Measurements from ENCODE around the gene CCDC149. TPM values are rescaled to one million over a fixed set of nuclear protein-coding genes. Genes with fewer than 3 reads are reported as not detected.

The CCDC149 gene
- total RNA-seq, 4 donors from 2014 or later, result 6.5 to 17.4 (median 12.3) TPM

DNA sequence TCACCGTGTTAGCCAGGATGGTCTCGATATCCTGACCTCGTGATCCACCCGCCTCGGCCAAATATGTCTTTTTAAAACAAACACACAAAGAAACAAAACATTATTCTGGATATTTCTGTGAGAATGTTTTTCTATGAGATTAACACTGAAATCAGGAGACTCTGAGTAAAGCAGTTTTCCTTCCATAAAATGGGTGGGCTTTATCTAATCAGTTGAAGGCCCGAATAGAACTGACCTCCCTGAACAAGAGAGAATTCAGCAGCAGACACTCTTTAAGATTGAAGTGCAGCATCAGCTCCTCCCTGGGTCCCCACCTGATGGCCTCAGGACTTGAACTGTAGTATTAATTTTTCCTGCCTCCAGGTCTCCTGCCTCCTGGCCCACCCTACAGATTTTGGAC is 139.9 kb downstream of the CCDC149 start:
- Histone ChIP-seq H3K4me1 (peaks cover 7% of the 10 kb centered on the region), H3K9me3 (no peaks in the 10 kb centered on the region), H3K4me3 (no peak overlapping the region), H3K27ac (no peak overlapping the region), H3K36me3 (no peaks in the 10 kb centered on the region), H3K27me3 (no peaks in the 10 kb centered on the region)
- WGBS, result 98% methylated on average over 6 of the region's 6 CpGs
- DNase-seq (ENCODE audit: low spot score in 2 of 2), result no peak
- TF ChIP-seq, protein P1, sequence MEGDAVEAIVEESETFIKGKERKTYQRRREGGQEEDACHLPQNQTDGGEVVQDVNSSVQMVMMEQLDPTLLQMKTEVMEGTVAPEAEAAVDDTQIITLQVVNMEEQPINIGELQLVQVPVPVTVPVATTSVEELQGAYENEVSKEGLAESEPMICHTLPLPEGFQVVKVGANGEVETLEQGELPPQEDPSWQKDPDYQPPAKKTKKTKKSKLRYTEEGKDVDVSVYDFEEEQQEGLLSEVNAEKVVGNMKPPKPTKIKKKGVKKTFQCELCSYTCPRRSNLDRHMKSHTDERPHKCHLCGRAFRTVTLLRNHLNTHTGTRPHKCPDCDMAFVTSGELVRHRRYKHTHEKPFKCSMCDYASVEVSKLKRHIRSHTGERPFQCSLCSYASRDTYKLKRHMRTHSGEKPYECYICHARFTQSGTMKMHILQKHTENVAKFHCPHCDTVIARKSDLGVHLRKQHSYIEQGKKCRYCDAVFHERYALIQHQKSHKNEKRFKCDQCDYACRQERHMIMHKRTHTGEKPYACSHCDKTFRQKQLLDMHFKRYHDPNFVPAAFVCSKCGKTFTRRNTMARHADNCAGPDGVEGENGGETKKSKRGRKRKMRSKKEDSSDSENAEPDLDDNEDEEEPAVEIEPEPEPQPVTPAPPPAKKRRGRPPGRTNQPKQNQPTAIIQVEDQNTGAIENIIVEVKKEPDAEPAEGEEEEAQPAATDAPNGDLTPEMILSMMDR (IDR thresholded peaks at IDR 0.05), result no peak
- no peak for TF ChIP-seq POLR2A (IDR thresholded peaks at IDR 0.05)
- TF ChIP-seq POLR2AphosphoS5 (IDR thresholded peaks at IDR 0.05), result no peak
- TF ChIP-seq EP300 (IDR thresholded peaks at IDR 0.05), result no peak

DNA sequence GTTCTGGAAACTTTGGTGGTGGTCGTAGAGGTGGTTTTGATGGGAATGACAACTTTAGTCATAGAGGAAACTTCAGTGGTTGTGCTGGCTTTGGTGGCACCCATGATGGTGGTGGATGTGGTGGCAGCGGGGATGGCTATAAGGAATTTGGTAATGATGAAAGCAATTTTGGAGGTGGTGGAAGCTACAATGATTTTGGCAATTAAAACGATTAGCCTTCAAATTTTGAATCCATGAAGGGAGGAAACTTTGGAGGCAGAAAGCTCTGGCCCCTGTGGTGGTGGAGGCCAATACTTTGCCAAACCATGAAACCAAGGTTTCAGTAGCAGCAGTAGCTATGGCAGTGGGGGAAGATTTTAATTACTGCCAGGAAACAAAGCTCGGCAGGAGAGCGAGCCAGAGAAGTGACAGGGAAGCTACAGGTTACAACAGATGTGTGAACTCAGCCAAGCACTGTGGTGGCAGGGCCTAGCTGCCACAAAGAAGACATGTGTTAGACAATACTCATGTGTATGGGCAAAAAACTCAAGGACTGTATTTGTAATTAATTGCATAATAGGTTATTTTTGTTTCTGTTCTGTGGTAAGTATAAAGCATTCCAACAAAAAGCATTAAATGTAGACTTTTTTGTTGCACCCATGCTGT is 140.7 kb downstream of the CCDC149 start:
- no peak for TF ChIP-seq POLR2A (IDR thresholded peaks at IDR 0.05)
- no peak for TF ChIP-seq POLR2AphosphoS5 (IDR thresholded peaks at IDR 0.05)
- H3K27ac ChIP-seq, result no peak overlapping the region
- no peaks in the 10 kb centered on the region for H3K9me3 ChIP-seq
- H3K27me3 ChIP-seq, result no peaks in the 10 kb centered on the region
- WGBS, result 69% methylated on average over 5 of the region's 5 CpGs
- no peak for DNase-seq (ENCODE audit: low spot score in 2 of 2)
- no peaks in the 10 kb centered on the region for H3K36me3 ChIP-seq
- H3K4me1 ChIP-seq, result peaks cover 4% of the 10 kb centered on the region
- no peak overlapping the region for H3K4me3 ChIP-seq

DNA sequence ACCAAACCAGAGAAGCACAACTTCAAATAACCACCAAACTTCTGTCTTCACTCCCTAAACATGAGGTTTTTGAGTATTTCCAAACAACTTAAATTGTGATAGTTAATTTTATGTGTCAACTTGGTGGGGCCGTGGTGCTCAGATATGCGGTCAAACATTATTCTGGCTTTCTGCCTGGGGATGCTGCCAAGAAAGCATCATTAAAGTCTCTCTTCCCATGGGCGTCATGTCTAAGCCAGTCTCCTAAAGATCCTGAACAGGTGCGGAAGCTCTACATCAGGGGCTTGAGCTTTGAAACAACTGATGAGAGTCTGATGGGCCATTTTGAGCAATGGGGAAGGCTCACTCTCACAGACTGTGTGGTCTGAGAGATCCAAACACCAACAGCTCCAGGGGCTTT is 141.6 kb downstream of the CCDC149 start:
- TF ChIP-seq EP300 (IDR thresholded peaks at IDR 0.05) (no peak), POLR2AphosphoS5 (IDR thresholded peaks at IDR 0.05) (no peak), POLR2A (IDR thresholded peaks at IDR 0.05) (no peak)
- TF ChIP-seq, protein P1 (IDR thresholded peaks at IDR 0.05), result no peak
- Histone ChIP-seq H3K4me3 (no peak overlapping the region), H3K9me3 (no peaks in the 10 kb centered on the region), H3K27me3 (no peaks in the 10 kb centered on the region), H3K27ac (no peak overlapping the region), H3K4me1 (peaks cover 4% of the 10 kb centered on the region), H3K36me3 (no peaks in the 10 kb centered on the region)
- WGBS, result 60% methylated on average over 4 of the region's 4 CpGs
- no peak for DNase-seq (ENCODE audit: low spot score in 2 of 2)

DNA sequence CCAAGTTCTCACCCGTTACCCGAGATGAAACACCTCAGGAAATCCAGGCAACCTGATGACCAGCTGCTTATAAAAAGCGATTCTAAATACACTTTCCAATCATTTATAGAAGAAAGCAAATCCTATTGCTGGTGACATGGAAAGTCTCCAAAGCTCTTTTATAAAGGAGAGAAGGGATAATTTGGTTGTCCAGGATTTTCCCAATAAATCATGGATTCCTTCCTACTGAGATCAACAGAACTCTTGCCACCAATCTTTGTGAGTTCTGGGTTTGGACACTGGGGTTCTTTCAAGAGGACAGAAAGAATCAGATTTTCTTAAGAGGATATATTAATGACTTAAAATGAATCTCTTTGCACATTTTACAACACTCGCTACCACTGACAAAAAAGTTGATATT is 142.2 kb downstream of the CCDC149 start:
- Histone ChIP-seq H3K27ac (no peak overlapping the region), H3K36me3 (no peaks in the 10 kb centered on the region), H3K4me1 (peaks cover 4% of the 10 kb centered on the region), H3K4me3 (no peak overlapping the region), H3K27me3 (no peaks in the 10 kb centered on the region), H3K9me3 (no peaks in the 10 kb centered on the region)
- no peak for DNase-seq (ENCODE audit: low spot score in 2 of 2)
- WGBS, result 88% methylated on average over 4 of the region's 4 CpGs
- TF ChIP-seq, protein P1 (IDR thresholded peaks at IDR 0.05), result no peak
- TF ChIP-seq EP300 (IDR thresholded peaks at IDR 0.05), result no peak
- TF ChIP-seq POLR2AphosphoS5 (IDR thresholded peaks at IDR 0.05), result no peak
- no peak for TF ChIP-seq POLR2A (IDR thresholded peaks at IDR 0.05)

DNA sequence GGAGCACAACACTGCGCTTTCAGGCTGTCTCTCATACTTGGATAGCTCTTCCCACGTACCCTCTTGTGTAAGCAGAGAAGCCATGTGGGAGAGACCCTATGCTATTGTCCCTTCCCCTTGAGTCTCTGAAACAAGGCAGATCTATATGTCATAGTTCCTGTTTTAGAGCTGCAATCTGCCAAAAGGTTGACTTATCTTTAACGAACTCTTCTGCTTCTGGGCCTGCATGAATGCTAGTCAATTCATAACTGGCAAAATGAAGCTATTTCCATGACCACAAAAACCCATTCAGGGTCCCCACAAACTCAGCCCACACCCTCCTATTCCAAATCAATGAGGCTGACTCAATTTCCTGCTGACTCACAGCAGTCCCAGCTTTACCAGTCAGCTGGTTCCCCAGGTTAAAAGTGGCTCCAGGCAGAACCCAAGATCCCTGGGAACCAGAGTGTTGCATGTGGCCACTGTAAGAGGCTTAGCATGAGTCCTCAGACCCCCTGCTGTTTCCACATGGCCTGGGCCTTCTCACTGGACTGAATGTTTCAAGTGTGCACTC is 142.7 kb downstream of the CCDC149 start:
- H3K27ac ChIP-seq, result no peak overlapping the region

More for the DNA sequence above, 142.7 kb downstream of the CCDC149 start:
- DNase-seq (ENCODE audit: low spot score in 2 of 2), result no peak
- H3K9me3 ChIP-seq, result no peaks in the 10 kb centered on the region
- no peak for TF ChIP-seq POLR2AphosphoS5 (IDR thresholded peaks at IDR 0.05)
- TF ChIP-seq, protein P1 (IDR thresholded peaks at IDR 0.05), result no peak
- 79% methylated on average over 3 of the region's 3 CpGs for WGBS
- H3K27me3 ChIP-seq, result no peaks in the 10 kb centered on the region
- peaks cover 4% of the 10 kb centered on the region for H3K4me1 ChIP-seq
- H3K36me3 ChIP-seq, result no peaks in the 10 kb centered on the region
- H3K4me3 ChIP-seq, result no peak overlapping the region
